Stomach smooth muscle (tissue), 2 donors: ENCODE data around the gene MYCN.
A peak's percentile ranks its signal among the peaks of the same experiment; 100 is the strongest.

Experiments used
- H3K27ac ChIP-seq: one replicate; pipeline ENCODE4 v1.7.0; 2013; ENCODE audit warnings: mild to moderate bottlenecking, low read length, inconsistent platforms
- H3K27me3 ChIP-seq, 2 donors: one replicate each; pipeline ENCODE4 v1.7.0; 2013; ENCODE audit warnings: low read length in 2 of 2; ENCODE audit not compliant: insufficient read depth in 2 of 2, control insufficient read depth in 1 of 2
- H3K36me3 ChIP-seq, 2 donors: one replicate each; pipeline ENCODE4 v1.7.0; 2013; ENCODE audit warnings: low read length in 2 of 2; ENCODE audit not compliant: control insufficient read depth in 2 of 2, insufficient read depth in 2 of 2
- H3K4me1 ChIP-seq: one replicate; pipeline ENCODE4 v1.7.0; 2013; ENCODE audit warnings: low read length; ENCODE audit not compliant: control insufficient read depth, insufficient read depth
- H3K4me3 ChIP-seq, 2 donors: one replicate each; pipeline ENCODE4 v1.7.0; 2013; ENCODE audit warnings: low read length in 2 of 2
- H3K9ac ChIP-seq, 2 donors: one replicate each; pipeline ENCODE4 v1.7.0; 2013; ENCODE audit warnings: low read length in 2 of 2, mild to moderate bottlenecking in 1 of 2
- H3K9me3 ChIP-seq, 2 donors: one replicate each; pipeline ENCODE4 v1.7.0; 2013; ENCODE audit warnings: low read length in 2 of 2; ENCODE audit not compliant: control insufficient read depth in 2 of 2
- donor health status: healthy.
- donor health status: Pancreatic carcinoma.

Gene MYCN

GRCh38 chr2:15939854-15940660, at the start of gene MYCN:
Gene MYCN (plus strand): TSS chr2:15940550. CDS start chr2:15942065, 1,515 bp downstream.
- H3K36me3 ChIP-seq = no peaks in the 10 kb centered on the region
- H3K9me3 ChIP-seq = no peaks in the 10 kb centered on the region
- H3K27ac ChIP-seq = no peak within 1 kb of the TSS
- peak within 1 kb of the TSS; percentile 73 to 75 for H3K4me3 ChIP-seq
- H3K4me1 ChIP-seq = peaks cover 35% of the 10 kb centered on the region
- no peak within 1 kb of the TSS for H3K9ac ChIP-seq
- peaks cover 30% of the 10 kb centered on the region in 2 donors for H3K27me3 ChIP-seq

DNA sequence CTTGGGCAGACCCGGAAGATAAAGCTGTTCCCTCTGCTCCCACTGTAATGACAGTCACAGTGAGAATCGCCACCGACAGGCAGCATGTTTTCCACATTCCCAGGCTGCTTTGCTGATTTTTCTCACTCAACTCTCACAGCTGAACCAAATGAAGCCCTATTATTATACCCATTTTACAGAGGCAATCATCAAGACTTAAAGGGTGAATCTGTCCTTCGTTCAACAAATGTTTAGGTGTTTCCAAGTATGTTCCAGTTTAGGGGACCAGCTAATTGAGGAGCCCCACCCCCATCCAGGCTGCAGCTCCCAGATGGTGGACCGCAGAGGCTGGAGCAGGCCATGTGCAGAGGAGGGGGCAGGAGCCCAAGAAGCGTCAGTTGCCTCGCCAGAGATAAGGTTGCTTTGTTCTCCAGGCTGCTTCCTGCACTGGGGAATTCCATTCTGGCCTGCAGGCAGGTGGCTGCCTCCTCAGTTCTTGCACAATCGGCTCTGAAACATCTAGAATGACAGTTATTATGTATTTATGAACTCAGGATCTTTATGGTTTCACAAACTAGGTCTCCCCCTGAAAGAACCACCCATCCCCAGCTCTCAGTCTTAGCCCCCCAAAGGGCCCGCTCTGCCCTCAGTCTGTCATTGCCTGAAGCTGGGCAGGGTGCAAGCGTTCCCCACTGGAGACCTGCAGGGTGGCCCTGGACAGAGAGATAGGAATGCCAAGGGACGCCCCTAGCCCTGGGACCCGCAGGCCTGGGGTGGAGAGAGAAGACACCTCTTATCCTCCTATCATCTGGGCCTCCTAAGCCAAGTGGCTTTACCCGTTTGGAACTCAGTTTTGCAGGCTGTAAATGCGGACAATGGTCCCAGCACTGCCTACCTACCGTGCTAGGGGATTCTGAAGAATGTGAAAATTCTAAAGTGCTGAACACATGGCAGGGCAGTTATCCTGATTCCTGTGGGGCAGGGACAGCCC, 49.1 kb upstream of the MYCN start:
- no peak overlapping the region for H3K4me3 ChIP-seq
- no peak overlapping the region for H3K27ac ChIP-seq
- peaks cover 0 to 3% of the 10 kb centered on the region in 2 donors for H3K9me3 ChIP-seq
- peaks cover 10% of the 10 kb centered on the region for H3K4me1 ChIP-seq
- H3K36me3 ChIP-seq = no peaks in the 10 kb centered on the region
- no peak overlapping the region for H3K9ac ChIP-seq
- no peaks in the 10 kb centered on the region for H3K27me3 ChIP-seq

- Histone ChIP-seq H3K4me3 (no peak overlapping the region), H3K4me1 (peaks cover 10% of the 10 kb centered on the region), H3K27me3 (no peaks in the 10 kb centered on the region), H3K9ac (no peak overlapping the region), H3K27ac (no peak overlapping the region), H3K9me3 (peaks cover 0 to 3% of the 10 kb centered on the region in 2 donors), H3K36me3 (no peaks in the 10 kb centered on the region)
Observed at GRCh38 chr2:15892151-15892880, 48.0 kb upstream of the MYCN start.

- H3K27me3 ChIP-seq = no peaks in the 10 kb centered on the region
- no peak overlapping the region for H3K4me3 ChIP-seq
- no peak overlapping the region for H3K9ac ChIP-seq
- peaks cover 0 to 2% of the 10 kb centered on the region in 2 donors for H3K9me3 ChIP-seq
- peaks cover 10% of the 10 kb centered on the region for H3K4me1 ChIP-seq
- H3K27ac ChIP-seq = no peak overlapping the region
- H3K36me3 ChIP-seq = no peaks in the 10 kb centered on the region
Observed at GRCh38 chr2:15893085-15893484, 47.3 kb upstream of the MYCN start.

DNA sequence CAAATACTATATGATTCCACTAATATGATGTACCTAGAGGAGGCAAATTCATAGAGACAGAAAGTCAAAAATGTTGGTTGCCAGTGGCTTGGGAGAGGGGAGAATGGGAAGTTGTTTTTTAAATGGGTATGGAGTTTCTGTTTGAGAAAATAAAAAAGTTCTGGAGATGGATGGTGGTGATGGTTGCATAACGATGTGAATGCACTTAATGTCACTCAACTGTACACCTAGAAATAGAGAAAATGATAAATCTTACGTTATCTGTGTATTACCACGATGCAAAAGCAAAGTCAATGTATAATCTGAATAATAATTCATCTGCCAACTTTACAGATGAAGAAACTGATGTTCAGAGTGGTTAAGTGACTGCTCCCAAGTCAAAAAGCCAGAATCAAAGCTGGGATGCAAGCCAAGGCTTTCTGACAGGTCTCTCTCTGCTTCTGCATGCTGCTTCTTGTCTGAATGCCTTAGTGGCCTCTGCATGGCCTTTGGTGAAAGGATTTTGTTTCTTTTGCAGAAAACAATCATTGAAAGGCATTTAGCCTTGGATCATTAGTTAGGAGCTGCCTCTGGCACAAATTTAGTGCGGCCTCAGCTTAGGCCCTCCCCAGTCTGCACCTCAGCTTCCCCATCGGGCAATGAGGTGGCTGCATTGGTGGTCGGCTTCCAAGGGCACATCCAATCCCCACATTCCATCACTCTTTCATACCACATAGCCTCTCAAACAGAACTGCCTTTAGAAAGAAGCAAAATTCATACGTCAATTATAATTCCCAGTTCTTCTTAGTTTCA, 46.5 kb upstream of the MYCN start:
- no peaks in the 10 kb centered on the region for H3K27me3 ChIP-seq
- H3K9ac ChIP-seq = no peak overlapping the region
- no peak overlapping the region for H3K4me3 ChIP-seq
- H3K4me1 ChIP-seq = peaks cover 10% of the 10 kb centered on the region
- no peak overlapping the region for H3K27ac ChIP-seq
- H3K9me3 ChIP-seq = peaks cover 0 to 3% of the 10 kb centered on the region in 2 donors
- H3K36me3 ChIP-seq = no peaks in the 10 kb centered on the region

DNA sequence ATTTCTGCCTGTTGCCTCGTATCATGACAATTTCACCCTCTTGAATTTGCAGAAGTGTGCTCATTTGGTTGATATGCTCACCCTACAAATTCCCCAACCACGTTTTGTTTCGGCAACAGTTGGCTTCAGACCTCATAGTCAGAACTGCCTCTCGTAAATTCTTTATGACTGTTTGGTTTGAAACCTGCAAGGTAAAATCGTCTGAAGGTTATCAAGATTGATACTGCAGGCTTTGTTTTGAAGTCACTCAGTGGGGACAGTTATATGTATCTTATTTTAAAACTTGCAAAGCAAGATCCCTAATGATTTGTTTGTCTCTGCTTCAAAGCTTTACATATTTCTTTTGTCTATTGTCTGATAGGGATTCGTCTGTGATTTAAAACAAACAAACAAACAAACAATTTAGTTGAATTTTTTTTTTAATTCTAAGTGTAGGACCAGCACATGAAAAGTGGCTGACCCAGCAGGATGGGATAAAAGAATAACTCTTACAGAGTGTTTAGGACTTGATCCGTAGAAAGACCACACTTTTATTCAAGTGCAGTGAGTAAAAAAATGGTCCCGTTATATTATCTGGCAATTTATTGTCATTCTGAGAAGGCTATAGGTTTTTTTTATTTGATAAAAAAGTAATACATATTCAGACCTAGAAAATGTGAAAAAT, 45.7 kb upstream of the MYCN start:
- Histone ChIP-seq H3K36me3 (no peaks in the 10 kb centered on the region), H3K9ac (no peak overlapping the region), H3K4me3 (no peak overlapping the region), H3K4me1 (peaks cover 10% of the 10 kb centered on the region), H3K27ac (no peak overlapping the region), H3K9me3 (peaks cover 0 to 3% of the 10 kb centered on the region in 2 donors), H3K27me3 (no peaks in the 10 kb centered on the region)

DNA sequence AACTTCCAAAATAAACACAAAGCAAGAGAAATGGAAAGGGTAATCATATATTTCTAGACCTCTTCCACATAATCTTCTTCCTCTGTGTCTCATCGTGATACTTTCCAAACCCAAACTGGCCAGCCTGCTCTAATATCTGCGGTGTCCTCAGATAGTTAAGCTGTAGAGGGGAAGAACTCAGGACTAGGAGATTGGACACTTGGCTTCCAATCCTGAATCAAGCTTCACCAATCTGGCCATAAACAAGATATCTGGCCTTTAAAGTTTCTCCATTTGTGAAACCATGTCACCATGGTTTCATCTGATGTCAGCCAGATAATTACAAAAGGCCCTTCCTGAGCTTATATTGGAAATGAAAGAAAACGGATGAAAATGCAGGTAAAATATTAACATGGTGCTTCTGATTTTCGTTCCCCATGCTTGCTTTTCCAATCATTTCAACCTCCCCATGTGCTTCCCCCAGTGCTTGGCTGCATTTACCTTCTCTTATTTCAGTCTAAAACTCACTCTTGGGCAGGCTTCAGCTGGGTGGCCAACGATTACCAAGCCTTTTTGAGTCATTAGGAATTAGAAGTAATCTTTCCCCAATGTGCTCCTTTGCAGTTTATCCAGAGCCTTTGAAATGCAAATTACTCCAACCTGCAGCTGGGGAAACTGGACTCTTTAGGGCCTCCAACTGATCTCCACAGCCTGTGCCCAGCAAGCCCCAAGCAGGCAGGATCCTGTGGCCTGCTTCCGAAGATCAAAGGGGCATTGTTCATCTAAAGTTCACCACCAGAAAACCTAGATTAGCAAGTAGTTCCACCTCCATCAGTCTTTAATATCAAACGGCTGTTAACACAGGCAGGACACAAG, 44.5 kb upstream of the MYCN start:
- Histone ChIP-seq H3K4me1 (peaks cover 10% of the 10 kb centered on the region), H3K27ac (no peak overlapping the region), H3K4me3 (no peak overlapping the region), H3K9me3 (peaks cover 0 to 3% of the 10 kb centered on the region in 2 donors), H3K27me3 (no peaks in the 10 kb centered on the region), H3K9ac (no peak overlapping the region), H3K36me3 (no peaks in the 10 kb centered on the region)

DNA sequence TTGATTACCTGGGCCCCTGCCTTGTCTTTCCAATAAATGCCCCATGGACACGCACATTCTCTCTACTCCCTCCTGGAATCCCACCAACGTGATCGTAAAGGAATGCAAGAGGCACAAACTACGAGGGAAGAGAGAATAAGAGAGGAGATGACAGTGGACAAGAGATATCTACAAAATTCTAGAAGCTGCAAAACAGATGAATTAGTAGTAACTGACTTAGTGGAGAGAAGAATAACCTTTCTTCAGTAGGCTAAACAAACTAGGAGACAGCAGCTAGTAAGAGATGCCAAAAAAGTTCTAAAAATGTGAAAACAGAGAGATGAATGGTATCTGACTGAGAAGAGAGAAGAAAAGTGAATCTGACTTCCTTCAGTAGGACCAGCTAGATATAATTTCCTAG, 43.5 kb upstream of the MYCN start:
- peaks cover 0 to 6% of the 10 kb centered on the region in 2 donors for H3K9me3 ChIP-seq
- H3K27me3 ChIP-seq = no peaks in the 10 kb centered on the region
- H3K36me3 ChIP-seq = no peaks in the 10 kb centered on the region
- no peak overlapping the region for H3K9ac ChIP-seq
- no peak overlapping the region for H3K4me3 ChIP-seq
- no peak overlapping the region for H3K27ac ChIP-seq
- peaks cover 6% of the 10 kb centered on the region for H3K4me1 ChIP-seq
